Spleen (tissue), 11 donors: ENCODE measurements around the gene LRCH4. TPM values are rescaled to one million over a fixed set of nuclear protein-coding genes. Genes with fewer than 3 reads are reported as not detected.

Experiments
- DNase-seq: peaks from one replicate; pipeline ENCODE4 v3.0.0-alpha.2; 2020
- H3K27ac ChIP-seq, 8 donors: fragments of 200-600 bp; sonication (generic) in 7 of 8; 1 replicate in 4 of 8; 2 replicates in 4 of 8; pipeline versions ENCODE4 v1.5.0 to v1.8.0; 2016 to 2021; ENCODE audit warnings: inconsistent platforms in 4 of 8, mild to moderate bottlenecking in 4 of 8, moderate library complexity in 1 of 8
- H3K27me3 ChIP-seq, 7 donors: fragments of 200-600 bp; sonication (generic) in 6 of 7; replicated peaks in 1 of 7; 1 replicate in 4 of 7; 2 replicates in 3 of 7; pipeline versions ENCODE4 v1.5.0 to v1.8.0; 2016 to 2021; ENCODE audit warnings: inconsistent platforms in 3 of 7, mild to moderate bottlenecking in 1 of 7
- H3K36me3 ChIP-seq, 6 donors: fragments of 200-600 bp; sonication (generic) in 5 of 6; 1 replicate in 4 of 6; 2 replicates in 2 of 6; pipeline versions ENCODE4 v1.5.0 to v1.8.0; 2016 to 2021; ENCODE audit warnings: inconsistent platforms in 2 of 6
- H3K4me1 ChIP-seq, 6 donors: fragments of 200-600 bp; sonication (generic) in 5 of 6; 1 replicate in 3 of 6; 2 replicates in 3 of 6; pipeline versions ENCODE4 v1.5.0 to v1.8.0; 2016 to 2021; ENCODE audit warnings: inconsistent platforms in 3 of 6
- H3K4me3 ChIP-seq, 8 donors: fragments of 200-600 bp; sonication (generic) in 7 of 8; 1 replicate in 4 of 8; 2 replicates in 4 of 8; pipeline versions ENCODE4 v1.5.0 to v1.8.0; 2016 to 2021; ENCODE audit warnings: inconsistent platforms in 4 of 8, mild to moderate bottlenecking in 4 of 8, moderate library complexity in 2 of 8
- H3K9me3 ChIP-seq, 8 donors: fragments of 200-600 bp; sonication (generic) in 7 of 8; 1 replicate in 4 of 8; 2 replicates in 4 of 8; pipeline versions ENCODE4 v1.5.0 to v1.8.0; 2016 to 2021; ENCODE audit warnings: inconsistent platforms in 4 of 8
- CTCF ChIP-seq, 11 experiments: fragments of 200-600 bp in 7 of 11; fragments of 450-650 bp in 4 of 11; sonication (generic) in 4 of 11; IDR thresholded peaks in 8 of 11; conservative IDR thresholded peaks in 3 of 11; 1 replicate in 7 of 11; 2 replicates in 4 of 11; pipeline versions ENCODE4 v1.4.0 to v1.8.0; 2016 to 2021; ENCODE audit warnings: antibody characterized with exemption in 11 of 11, inconsistent platforms in 4 of 11, mild to moderate bottlenecking in 1 of 11
- POLR2A ChIP-seq, 3 donors: fragments of 450-650 bp; IDR thresholded peaks; one replicate each; pipeline ENCODE4 v1.5.1; 2017; ENCODE audit warnings: antibody characterized with exemption in 3 of 3, mild to moderate bottlenecking in 1 of 3
- POLR2AphosphoS5 ChIP-seq, 3 donors: sonication (generic); formaldehyde crosslinking; IDR thresholded peaks; one replicate each; pipeline ENCODE4 v1.5.1; 2017; ENCODE audit warnings: antibody characterized with exemption in 3 of 3
- WGBS, 5 donors: extraction: QIAGEN DNeasy Blood & Tissue Kit in 3 of 5; methylation state at CpG; one replicate each; pipeline versions ENCODE4 v1.1.5 to v1.1.7; 2013 to 2018; 5-methylcytosine and 5-hydroxymethylcytosine counted together
- intact Hi-C: fragments of 100-400 bp; cut with DNase I; formaldehyde crosslinking; loops from one replicate; pipeline ENCODE4 v1.15.0; 2023; ENCODE audit warnings: low total_unique reads
- polyA plus RNA-seq, 3 donors: library from polyadenylated mRNA; stranded (reverse); fragments of 200-250 nt; gene quantifications; one replicate each; pipeline ENCODE4 v1.2.1, GENCODE V29; 2013
- total RNA-seq, 7 donors: library from RNA; depleted of rRNA in 3 of 7; stranded (reverse); fragments of >200 nt in 3 of 7; fragmentation: NEBNext Ultra II Directional in 4 of 7; extraction: Animal tissue kit (Norgen Biotek cat#: 25700) in 4 of 7; gene quantifications; one replicate each; pipeline versions ENCODE4 v1.1.0 to v1.2.1, GENCODE V29; 2016 to 2021
- donor health status: healthy with polysubstance abuse.
- donor health status: DM: no; HTN: no; CAD: no; lungs with moderate emphysema.
- donor health status: DM: no; HTN: no; CAD: no.
- donor health status: Bipolar disorder and iron deficiency.
- donor health status: healthy.
- donor health status: DM: no; HTN: no; CAD: no.
- donor health status: DM: yes; HTN: yes; CAD: no.

The LRCH4 gene
- total and polyA plus RNA-seq, 10 donors, result 145 to 333 (median 197) TPM

- peaks cover 0 to 32% (median 8%) of the 10 kb centered on the region in 7 donors for H3K27me3 ChIP-seq
- intact Hi-C loops, result no loop called here
- no peak for TF ChIP-seq POLR2A (IDR thresholded peaks at IDR 0.05)
- no peak for TF ChIP-seq POLR2AphosphoS5 (IDR thresholded peaks at IDR 0.05)
- peak in 3 of 11 experiments; percentile 9 to 37 (median 16) for TF ChIP-seq CTCF (IDR thresholded peaks at IDR 0.05 in 8 of 11, conservative IDR thresholded peaks at IDR 0.05 in 3 of 11)
- no peak overlapping the region for H3K4me3 ChIP-seq
- H3K36me3 ChIP-seq, result no peaks in the 10 kb centered on the region
- no peak for DNase-seq
- peaks cover 4 to 39% (median 23%) of the 10 kb centered on the region in 6 donors for H3K4me1 ChIP-seq
- WGBS, 5 donors, result 74 to 84% (median 79%) methylated on average over 6 to 11 of the region's 11 CpGs
- H3K27ac ChIP-seq, result no peak overlapping the region
- H3K9me3 ChIP-seq, result no peaks in the 10 kb centered on the region
Measured at GRCh38 chr7:100629117-100629716, 43.3 kb upstream of the LRCH4 start.

GRCh38 chr7:100627238-100627549 is 41.3 kb upstream of the LRCH4 start:
- TF ChIP-seq CTCF (IDR thresholded peaks at IDR 0.05 in 8 of 11, conservative IDR thresholded peaks at IDR 0.05 in 3 of 11) (no peak), POLR2A (IDR thresholded peaks at IDR 0.05) (no peak), POLR2AphosphoS5 (IDR thresholded peaks at IDR 0.05) (no peak)
- peak overlapping the region in 6 of 8 donors; percentile 10 to 83 (median 77) for H3K27ac ChIP-seq
- intact Hi-C loops, result no loop called here
- peaks cover 4 to 22% (median 12%) of the 10 kb centered on the region in 6 donors for H3K4me1 ChIP-seq
- H3K36me3 ChIP-seq, result no peaks in the 10 kb centered on the region
- 86 to 92% (median 91%) methylated on average over 5 to 21 of the region's 21 CpGs for WGBS, 5 donors
- no peaks in the 10 kb centered on the region for H3K9me3 ChIP-seq
- H3K4me3 ChIP-seq, result peak overlapping the region in 2 of 8 donors; percentile 31 to 60
- DNase-seq, result peak; percentile 78
- peaks cover 0 to 12% (median 0%) of the 10 kb centered on the region in 7 donors for H3K27me3 ChIP-seq

- peak; percentile 95 for DNase-seq
- Histone ChIP-seq H3K27me3 (peaks cover 0 to 7% (median 0%) of the 10 kb centered on the region in 7 donors), H3K27ac (peak overlapping the region; percentile 10 to 83 (median 74)), H3K4me3 (peak overlapping the region; percentile 8 to 60 (median 29)), H3K36me3 (no peaks in the 10 kb centered on the region), H3K4me1 (peaks cover 4 to 19% (median 12%) of the 10 kb centered on the region in 6 donors), H3K9me3 (no peaks in the 10 kb centered on the region)
- WGBS, 5 donors, result 2 to 4% (median 2%) methylated on average over 29 to 37 of the region's 37 CpGs
- peak; percentile 65 to 81 (median 76) for TF ChIP-seq POLR2AphosphoS5 (IDR thresholded peaks at IDR 0.05)
- no peak for TF ChIP-seq POLR2A (IDR thresholded peaks at IDR 0.05)
- intact Hi-C loops, result no loop called here
Measured at GRCh38 chr7:100626530-100627237, 40.8 kb upstream of the LRCH4 start.

- intact Hi-C loops, result no loop called here
- H3K27ac ChIP-seq, result peak overlapping the region in 4 of 8 donors; percentile 70 to 83 (median 80)
- peaks cover 0 to 3% (median 0%) of the 10 kb centered on the region in 6 donors for H3K36me3 ChIP-seq
- H3K4me1 ChIP-seq, result peaks cover 4 to 19% (median 12%) of the 10 kb centered on the region in 6 donors
- H3K4me3 ChIP-seq, result peak overlapping the region in 7 of 8 donors; percentile 18 to 60 (median 31)
- DNase-seq, result no peak
- peaks cover 0 to 6% (median 0%) of the 10 kb centered on the region in 7 donors for H3K27me3 ChIP-seq
- WGBS, 5 donors, result 15 to 27% (median 19%) methylated on average over 3 of the region's 3 CpGs
- no peak for TF ChIP-seq POLR2AphosphoS5 (IDR thresholded peaks at IDR 0.05)
- TF ChIP-seq POLR2A (IDR thresholded peaks at IDR 0.05), result no peak
- no peak for TF ChIP-seq CTCF (IDR thresholded peaks at IDR 0.05 in 8 of 11, conservative IDR thresholded peaks at IDR 0.05 in 3 of 11)
- no peaks in the 10 kb centered on the region for H3K9me3 ChIP-seq
Measured at GRCh38 chr7:100626055-100626454, 40.1 kb upstream of the LRCH4 start.
